K562 (cell line): Measurements from ENCODE around the gene DARS2. TPM values are rescaled to one million over a fixed set of nuclear protein-coding genes. Genes with fewer than 3 reads are reported as not detected.
A peak's percentile ranks its signal among the peaks of the same experiment; 100 is the strongest.

Source experiments
- CBFA2T2 ChIP-seq: fragments of 450-650 bp; conservative IDR thresholded peaks from 2 replicates; pipeline ENCODE4 v1.6.1; 2017; ENCODE audit warnings: mild to moderate bottlenecking
- CREB1 ChIP-seq, 2 experiments: sonication (generic) in 1 of 2; formaldehyde crosslinking in 1 of 2; IDR thresholded peaks; 2 replicates each; pipeline versions ENCODE4 v1.6.1 to v1.8.0; 2012 to 2022; ENCODE audit warnings: inconsistent platforms in 1 of 2, mild to moderate bottlenecking in 1 of 2, missing genetic modification reagents in 1 of 2, moderate library complexity in 1 of 2
- E2F8 ChIP-seq: fragments of 450-650 bp; IDR thresholded peaks from 2 replicates; pipeline ENCODE4 v1.7.1; 2018; ENCODE audit warnings: mild to moderate bottlenecking, low read depth; ENCODE audit not compliant: partially characterized antibody
- ETS1 ChIP-seq: conservative IDR thresholded peaks from 2 replicates; pipeline ENCODE4 v1.6.1; 2011; ENCODE audit warnings: low read depth, mild to moderate bottlenecking, low read length; ENCODE audit not compliant: control insufficient read depth
- TFAM ChIP-seq: fragments of 250-450 bp; sonication (Bioruptor Pico); conservative IDR thresholded peaks from 2 replicates; pipeline ENCODE4 v1.5.0; 2021; ENCODE audit warnings: mild to moderate bottlenecking, moderate library complexity
- TRIM24 ChIP-seq, 2 experiments: fragments of 450-650 bp; IDR thresholded peaks; 2 replicates each; pipeline ENCODE4 v1.6.1; 2016
- ZNF592 ChIP-seq: fragments of 450-650 bp; IDR thresholded peaks from 2 replicates; pipeline ENCODE4 v1.6.1; 2017; ENCODE audit warnings: antibody characterized with exemption, mild to moderate bottlenecking
- polyA plus RNA-seq, 8 experiments: library from polyadenylated mRNA; depleted of rRNA in 4 of 8; stranded (reverse) in 5 of 8; unstranded in 3 of 8; fragments of >200 nt; fragmentation: Nextera tagmentation in 2 of 8; fragmentation: Illumina TruSeq in 1 of 8; extraction: Ambion mirVana in 2 of 8; extraction: Trizol in 1 of 8; gene quantifications; 2 replicates each; pipeline versions ENCODE4 v1.2.1 to v1.2.3, GENCODE V29; 2011 to 2014; ENCODE audit warnings: inconsistent platforms in 1 of 8, missing spikeins in 1 of 8
- total RNA-seq, 7 experiments: library from RNA; depleted of rRNA in 6 of 7; stranded (reverse); fragments of >200 nt in 6 of 7; fragmentation: Illumina TruSeq in 2 of 7; extraction: Trizol in 2 of 7; gene quantifications; 2 replicates each; pipeline versions ENCODE4 v1.2.1 to v1.2.3, GENCODE V29; 2011 to 2021; ENCODE audit warnings: low replicate concordance in 1 of 7
- TF ChIP-seq, protein P1 (sequence below), 2 experiments: fragments of 450-650 bp; formaldehyde crosslinking in 1 of 2; IDR thresholded peaks; 2 replicates each; pipeline versions ENCODE4 v1.4.0 to v1.6.1; 2014 to 2020; ENCODE audit warnings: mild to moderate bottlenecking in 2 of 2, borderline replicate concordance in 1 of 2, low read depth in 1 of 2

Gene DARS2
- total and polyA plus RNA-seq, 9 of the 15 experiments (the other 6 are each of a cell fraction or from before 2014, with no cell fraction given): 36.4 to 96.7 (median 68.6) TPM

GRCh38 chr1:173824315-173825081 lies at the start of gene DARS2, which contains the start of gene CENPL (continued):
- TF ChIP-seq ETS1 (peak; percentile 92), E2F8 (peak; percentile 98), TRIM24 (IDR thresholded peaks at IDR 0.05) (peak in 1 of 2 experiments; percentile 7; a peak in 1 of 4 replicates), CBFA2T2 (no peak), CREB1 (IDR thresholded peaks at IDR 0.05) (peak; percentile 97), CREB1 (CRISPR knock-in tag; IDR thresholded peaks at IDR 0.05) (peak; percentile 94), ZNF592 (peak; percentile 42; the same call in 1 of the 2 replicates), TFAM (CRISPR knock-in tag) (no peak)
- TF ChIP-seq, protein P1, sequence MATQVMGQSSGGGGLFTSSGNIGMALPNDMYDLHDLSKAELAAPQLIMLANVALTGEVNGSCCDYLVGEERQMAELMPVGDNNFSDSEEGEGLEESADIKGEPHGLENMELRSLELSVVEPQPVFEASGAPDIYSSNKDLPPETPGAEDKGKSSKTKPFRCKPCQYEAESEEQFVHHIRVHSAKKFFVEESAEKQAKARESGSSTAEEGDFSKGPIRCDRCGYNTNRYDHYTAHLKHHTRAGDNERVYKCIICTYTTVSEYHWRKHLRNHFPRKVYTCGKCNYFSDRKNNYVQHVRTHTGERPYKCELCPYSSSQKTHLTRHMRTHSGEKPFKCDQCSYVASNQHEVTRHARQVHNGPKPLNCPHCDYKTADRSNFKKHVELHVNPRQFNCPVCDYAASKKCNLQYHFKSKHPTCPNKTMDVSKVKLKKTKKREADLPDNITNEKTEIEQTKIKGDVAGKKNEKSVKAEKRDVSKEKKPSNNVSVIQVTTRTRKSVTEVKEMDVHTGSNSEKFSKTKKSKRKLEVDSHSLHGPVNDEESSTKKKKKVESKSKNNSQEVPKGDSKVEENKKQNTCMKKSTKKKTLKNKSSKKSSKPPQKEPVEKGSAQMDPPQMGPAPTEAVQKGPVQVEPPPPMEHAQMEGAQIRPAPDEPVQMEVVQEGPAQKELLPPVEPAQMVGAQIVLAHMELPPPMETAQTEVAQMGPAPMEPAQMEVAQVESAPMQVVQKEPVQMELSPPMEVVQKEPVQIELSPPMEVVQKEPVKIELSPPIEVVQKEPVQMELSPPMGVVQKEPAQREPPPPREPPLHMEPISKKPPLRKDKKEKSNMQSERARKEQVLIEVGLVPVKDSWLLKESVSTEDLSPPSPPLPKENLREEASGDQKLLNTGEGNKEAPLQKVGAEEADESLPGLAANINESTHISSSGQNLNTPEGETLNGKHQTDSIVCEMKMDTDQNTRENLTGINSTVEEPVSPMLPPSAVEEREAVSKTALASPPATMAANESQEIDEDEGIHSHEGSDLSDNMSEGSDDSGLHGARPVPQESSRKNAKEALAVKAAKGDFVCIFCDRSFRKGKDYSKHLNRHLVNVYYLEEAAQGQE (IDR thresholded peaks at IDR 0.05; ENCODE audit: borderline replicate concordance): peak; percentile 61; the same call in 1 of the 2 replicates
- TF ChIP-seq, protein P1 (CRISPR knock-in tag; IDR thresholded peaks at IDR 0.05; ENCODE audit: low read depth): no peak
